Right cardiac atrium (tissue), 5 donors: ENCODE data around the gene PMM2. TPM values are rescaled to one million over a fixed set of nuclear protein-coding genes. Genes with fewer than 3 reads are reported as not detected.

Experiments
- ATAC-seq, 2 donors: fragments of 200-7000 bp; cut with Tn5 transposase; one replicate each; pipeline versions ENCODE4 v1.8.0 to v1.9.1; 2020; ENCODE audit warnings: moderate library complexity in 2 of 2, mild to moderate bottlenecking in 1 of 2
- DNase-seq, 3 donors: peaks; one replicate each; pipeline ENCODE4 v3.0.0-alpha.2; 2020
- H3K27ac ChIP-seq: one replicate; pipeline ENCODE4 v1.5.1; 2013; ENCODE audit warnings: mild to moderate bottlenecking, low read length, control low read depth, moderate library complexity
- H3K27me3 ChIP-seq: one replicate; pipeline ENCODE4 v1.6.1; 2013; ENCODE audit not compliant: control insufficient read depth, insufficient read depth
- H3K4me1 ChIP-seq: one replicate; pipeline ENCODE4 v1.6.1; 2013; ENCODE audit warnings: low read length; ENCODE audit not compliant: control insufficient read depth, insufficient read depth
- H3K4me3 ChIP-seq: one replicate; pipeline ENCODE4 v1.5.1; 2013; ENCODE audit warnings: low read length, control low read depth
- H3K9me3 ChIP-seq: one replicate; pipeline ENCODE4 v1.6.1; 2013; ENCODE audit warnings: low read length; ENCODE audit not compliant: control insufficient read depth
- WGBS: extraction: QIAGEN DNeasy Blood & Tissue Kit; methylation state at CpG from one replicate; pipeline ENCODE4 v1.1.7; 2013; 5-methylcytosine and 5-hydroxymethylcytosine counted together
- intact Hi-C, 4 donors: fragments of 100-400 bp; cut with DNase I; formaldehyde crosslinking; loops; one replicate each; pipeline versions ENCODE4 v1.11.0 to v1.14.0; 2022 to 2023
- polyA plus RNA-seq: library from polyadenylated mRNA; stranded (reverse); fragments of 200-250 nt; gene quantifications from one replicate; pipeline ENCODE4 v1.2.3, GENCODE V29; 2013
- total RNA-seq, 4 donors: library from RNA; stranded (reverse); fragmentation: NEBNext Ultra II Directional; extraction: Animal tissue kit (Norgen Biotek cat#: 25700); gene quantifications; one replicate each; pipeline ENCODE4 v1.2.1, GENCODE V29; 2021
- donor health status: healthy with polysubstance abuse.
- donor health status: DM: no; HTN: yes; CAD: no.
- donor health status: DM: no; HTN: no; CAD: no.
- donor health status: DM: no; HTN: yes; CAD: no; lungs with severe emphysema.
- donor health status: DM: yes; HTN: yes; CAD: no.

Gene PMM2
- total and polyA plus RNA-seq, 5 donors = 10.5 to 29.4 (median 12.8) TPM

- H3K27ac ChIP-seq = no peak overlapping the region
- intact Hi-C loops = no loop called here
- H3K4me1 ChIP-seq = peaks cover 5% of the 10 kb centered on the region
- 92% methylated on average over 8 of the region's 8 CpGs for WGBS
- no peak for DNase-seq
- no peak for ATAC-seq
- H3K27me3 ChIP-seq = no peaks in the 10 kb centered on the region
- no peaks in the 10 kb centered on the region for H3K9me3 ChIP-seq
- H3K4me3 ChIP-seq = no peak overlapping the region
Observed at GRCh38 chr16:8851761-8852403, 54.2 kb downstream of the PMM2 start.

- intact Hi-C loops = no loop called here
- Histone ChIP-seq H3K4me3 (no peak overlapping the region), H3K4me1 (peaks cover 5% of the 10 kb centered on the region), H3K27me3 (no peaks in the 10 kb centered on the region), H3K27ac (peak overlapping the region; percentile 13), H3K9me3 (no peaks in the 10 kb centered on the region)
- DNase-seq (peak in 1 of 3 donors; percentile 9), ATAC-seq (no peak)
- 74% methylated on average over 8 of the region's 8 CpGs for WGBS
Observed at GRCh38 chr16:8852534-8852933, 54.9 kb downstream of the PMM2 start.

- H3K9me3 ChIP-seq = no peaks in the 10 kb centered on the region
- ATAC-seq = no peak
- peaks cover 5% of the 10 kb centered on the region for H3K4me1 ChIP-seq
- intact Hi-C loops = no loop called here
- peak in 2 of 3 donors; percentile 31 to 33 for DNase-seq
- H3K27ac ChIP-seq = peak overlapping the region; percentile 20
- 68% methylated on average over 7 of the region's 7 CpGs for WGBS
- H3K27me3 ChIP-seq = no peaks in the 10 kb centered on the region
- H3K4me3 ChIP-seq = no peak overlapping the region
Observed at GRCh38 chr16:8853150-8853549, 55.5 kb downstream of the PMM2 start.

- no peaks in the 10 kb centered on the region for H3K9me3 ChIP-seq
- intact Hi-C loops = no loop called here
- ATAC-seq (no peak), DNase-seq (peak in 2 of 3 donors; percentile 16 to 29)
- H3K27ac ChIP-seq = peak overlapping the region; percentile 20
- no peak overlapping the region for H3K4me3 ChIP-seq
- H3K4me1 ChIP-seq = peaks cover 5% of the 10 kb centered on the region
- WGBS = 95% methylated on average over 7 of the region's 7 CpGs
- no peaks in the 10 kb centered on the region for H3K27me3 ChIP-seq
Observed at GRCh38 chr16:8853611-8854010, 56.0 kb downstream of the PMM2 start.

GRCh38 chr16:8854298-8854948 lies 56.8 kb downstream of the PMM2 start:
- Histone ChIP-seq H3K27ac (no peak overlapping the region), H3K4me3 (no peak overlapping the region), H3K9me3 (no peaks in the 10 kb centered on the region), H3K27me3 (no peaks in the 10 kb centered on the region), H3K4me1 (peaks cover 5% of the 10 kb centered on the region)
- WGBS = 83% methylated on average over 9 of the region's 9 CpGs
- DNase-seq = peak in 2 of 3 donors; percentile 21 to 29
- no peak for ATAC-seq
- intact Hi-C loops = no loop called here

GRCh38 chr16:8855051-8855786 lies 57.6 kb downstream of the PMM2 start:
- peaks cover 2% of the 10 kb centered on the region for H3K4me1 ChIP-seq

GRCh38 chr16:8855972-8856371 lies 58.3 kb downstream of the PMM2 start:
- Histone ChIP-seq H3K27me3 (no peaks in the 10 kb centered on the region), H3K9me3 (no peaks in the 10 kb centered on the region), H3K4me3 (no peak overlapping the region), H3K4me1 (peaks cover 2% of the 10 kb centered on the region), H3K27ac (no peak overlapping the region)
- DNase-seq (peak in 1 of 3 donors; percentile 32), ATAC-seq (no peak)
- WGBS = 70% methylated on average over 5 of the region's 5 CpGs
- intact Hi-C loops = no loop called here

More at GRCh38 chr16:8855051-8855786, 57.6 kb downstream of the PMM2 start:
- 81% methylated on average over 11 of the region's 11 CpGs for WGBS
- Histone ChIP-seq H3K9me3 (no peaks in the 10 kb centered on the region), H3K27me3 (no peaks in the 10 kb centered on the region), H3K27ac (no peak overlapping the region), H3K4me3 (no peak overlapping the region)
- peak in 1 of 3 donors; percentile 40 for DNase-seq
- intact Hi-C loops = no loop called here
- no peak for ATAC-seq

- Histone ChIP-seq H3K9me3 (no peaks in the 10 kb centered on the region), H3K27me3 (no peaks in the 10 kb centered on the region), H3K4me3 (no peak overlapping the region), H3K4me1 (peaks cover 18% of the 10 kb centered on the region), H3K27ac (no peak overlapping the region)
- no peak for ATAC-seq
- intact Hi-C loops = no loop called here
- WGBS = 86% methylated on average over 31 of the region's 31 CpGs
- peak in 1 of 3 donors; percentile 31 for DNase-seq
Observed at GRCh38 chr16:8858994-8859912, 61.6 kb downstream of the PMM2 start.

GRCh38 chr16:8859913-8860881 lies 62.6 kb downstream of the PMM2 start:
- no peaks in the 10 kb centered on the region for H3K27me3 ChIP-seq
- intact Hi-C loops = loop anchor here in 1 of 4 donors (10.0 kb wide), 1 partner anchor 65 kb away; the partner anchor contains the start of genes PMM2 and TMEM186
- 55% methylated on average over 25 of the region's 25 CpGs for WGBS
- peak; percentile 12 to 18 for ATAC-seq
- DNase-seq = peak; percentile 65 to 74 (median 66)
- no peaks in the 10 kb centered on the region for H3K9me3 ChIP-seq
- H3K27ac ChIP-seq = peak overlapping the region; percentile 37
- peaks cover 22% of the 10 kb centered on the region for H3K4me1 ChIP-seq
- H3K4me3 ChIP-seq = no peak overlapping the region
